H1 (cell line): ENCODE results near the gene RAB40B. TPM values are rescaled to one million over a fixed set of nuclear protein-coding genes. Genes with fewer than 3 reads are reported as not detected.

Experiments
- ATF2 ChIP-seq: IDR thresholded peaks from 2 replicates; pipeline ENCODE4 v1.6.1; 2012; ENCODE audit warnings: low read length, inconsistent platforms
- CHD7 ChIP-seq: fragments of 300-600 bp; sonication (generic); IDR thresholded peaks from 2 replicates; pipeline ENCODE4 v1.7.1; 2012; ENCODE audit warnings: low read length, moderate library complexity, mild to moderate bottlenecking, inconsistent platforms; ENCODE audit not compliant: insufficient replicate concordance
- E2F6 ChIP-seq: IDR thresholded peaks from 2 replicates; pipeline ENCODE4 v1.6.1; 2012; ENCODE audit warnings: inconsistent platforms
- RAD21 ChIP-seq, 2 experiments: IDR thresholded peaks in 1 of 2; conservative IDR thresholded peaks in 1 of 2; 2 replicates each; pipeline ENCODE4 v1.6.1; 2011; ENCODE audit warnings: low read depth in 2 of 2, low read length in 2 of 2, improper control_type of control experiment in 1 of 2, inconsistent platforms in 1 of 2, mild to moderate bottlenecking in 1 of 2, moderate library complexity in 1 of 2
- SRF ChIP-seq: IDR thresholded peaks from 2 replicates; pipeline ENCODE4 v1.6.1; 2011; ENCODE audit warnings: mild to moderate bottlenecking, low read depth, low read length, moderate library complexity
- polyA plus RNA-seq, 7 experiments: library from polyadenylated mRNA; depleted of rRNA in 3 of 7; stranded (reverse) in 5 of 7; unstranded in 2 of 7; fragments of >200 nt in 5 of 7; fragments of 200-250 nt in 2 of 7; gene quantifications; 1 replicate in 5 of 7; 2 replicates in 1 of 7; 4 replicates in 1 of 7; pipeline versions ENCODE4 v1.2.1 to v1.2.3, GENCODE V29; 2011 to 2013; ENCODE audit warnings: missing spikeins in 2 of 7, mixed read lengths in 2 of 7
- total RNA-seq: library from RNA; stranded (reverse); fragmentation: NEBNext Ultra II Directional; extraction: Animal tissue kit (Norgen Biotek cat#: 25700); gene quantifications from 2 replicates; pipeline ENCODE4 v1.2.1, GENCODE V29; 2021

The RAB40B gene
- total and polyA plus RNA-seq, 2 of the 8 experiments (the other 6 are each of a cell fraction or from before 2014, with no cell fraction given) = 3.1 to 4.6 TPM

- no peak for TF ChIP-seq CHD7
- no peak for TF ChIP-seq ATF2
- no peak for TF ChIP-seq RAD21 (IDR thresholded peaks at IDR 0.05 in 1 of 2, conservative IDR thresholded peaks at IDR 0.05 in 1 of 2; ENCODE audit: low read depth in 2 of 2, low read length in 2 of 2)
- no peak for TF ChIP-seq SRF
- no peak for TF ChIP-seq E2F6
Observed at GRCh38 chr17:82661717-82662683, 36.5 kb downstream of the RAB40B start (continued).
